ENCODE results near the gene SCN3A. TPM values are rescaled to one million over a fixed set of nuclear protein-coding genes. Genes with fewer than 3 reads are reported as not detected.

SCN3A gene
- total and polyA plus RNA-seq, 9 of the 15 experiments (the other 6 are each of a cell fraction or from before 2014, with no cell fraction given), result not detected

DNA sequence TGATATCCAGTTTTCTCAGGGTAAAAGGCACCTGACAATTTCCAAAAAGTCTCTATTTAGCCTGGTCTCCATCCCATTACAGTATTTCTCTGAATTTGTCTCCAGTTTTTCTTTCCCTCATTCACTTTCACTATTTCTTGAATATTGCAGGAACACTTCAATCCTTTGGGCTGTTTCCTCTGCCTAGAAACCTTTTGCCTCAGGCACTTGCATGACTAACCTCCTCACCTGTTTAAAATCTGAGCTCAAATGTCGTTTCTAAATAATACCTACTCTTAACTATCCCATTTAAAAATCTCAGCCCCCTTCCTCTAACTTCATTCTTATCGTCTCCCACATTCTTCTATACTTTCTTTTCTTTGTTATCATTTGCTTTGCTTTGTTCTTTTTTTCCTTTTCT lies 44.4 kb upstream of the SCN3A start (continued):
- no peak for TF ChIP-seq ELF1 (tag; IDR thresholded peaks at IDR 0.05)
- TF ChIP-seq ZNF445 (CRISPR knock-in tag; IDR thresholded peaks at IDR 0.05; ENCODE audit: low read depth), result no peak
- TF ChIP-seq BCLAF1 (IDR thresholded peaks at IDR 0.05; ENCODE audit: borderline replicate concordance in 1 of 2, control insufficient read depth in 1 of 2, low read depth in 2 of 2, low read length in 1 of 2), result no peak
- TF ChIP-seq, protein P1, sequence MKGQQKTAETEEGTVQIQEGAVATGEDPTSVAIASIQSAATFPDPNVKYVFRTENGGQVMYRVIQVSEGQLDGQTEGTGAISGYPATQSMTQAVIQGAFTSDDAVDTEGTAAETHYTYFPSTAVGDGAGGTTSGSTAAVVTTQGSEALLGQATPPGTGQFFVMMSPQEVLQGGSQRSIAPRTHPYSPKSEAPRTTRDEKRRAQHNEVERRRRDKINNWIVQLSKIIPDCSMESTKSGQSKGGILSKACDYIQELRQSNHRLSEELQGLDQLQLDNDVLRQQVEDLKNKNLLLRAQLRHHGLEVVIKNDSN (CRISPR knock-in tag; IDR thresholded peaks at IDR 0.05), result no peak
- TF ChIP-seq, protein P2, sequence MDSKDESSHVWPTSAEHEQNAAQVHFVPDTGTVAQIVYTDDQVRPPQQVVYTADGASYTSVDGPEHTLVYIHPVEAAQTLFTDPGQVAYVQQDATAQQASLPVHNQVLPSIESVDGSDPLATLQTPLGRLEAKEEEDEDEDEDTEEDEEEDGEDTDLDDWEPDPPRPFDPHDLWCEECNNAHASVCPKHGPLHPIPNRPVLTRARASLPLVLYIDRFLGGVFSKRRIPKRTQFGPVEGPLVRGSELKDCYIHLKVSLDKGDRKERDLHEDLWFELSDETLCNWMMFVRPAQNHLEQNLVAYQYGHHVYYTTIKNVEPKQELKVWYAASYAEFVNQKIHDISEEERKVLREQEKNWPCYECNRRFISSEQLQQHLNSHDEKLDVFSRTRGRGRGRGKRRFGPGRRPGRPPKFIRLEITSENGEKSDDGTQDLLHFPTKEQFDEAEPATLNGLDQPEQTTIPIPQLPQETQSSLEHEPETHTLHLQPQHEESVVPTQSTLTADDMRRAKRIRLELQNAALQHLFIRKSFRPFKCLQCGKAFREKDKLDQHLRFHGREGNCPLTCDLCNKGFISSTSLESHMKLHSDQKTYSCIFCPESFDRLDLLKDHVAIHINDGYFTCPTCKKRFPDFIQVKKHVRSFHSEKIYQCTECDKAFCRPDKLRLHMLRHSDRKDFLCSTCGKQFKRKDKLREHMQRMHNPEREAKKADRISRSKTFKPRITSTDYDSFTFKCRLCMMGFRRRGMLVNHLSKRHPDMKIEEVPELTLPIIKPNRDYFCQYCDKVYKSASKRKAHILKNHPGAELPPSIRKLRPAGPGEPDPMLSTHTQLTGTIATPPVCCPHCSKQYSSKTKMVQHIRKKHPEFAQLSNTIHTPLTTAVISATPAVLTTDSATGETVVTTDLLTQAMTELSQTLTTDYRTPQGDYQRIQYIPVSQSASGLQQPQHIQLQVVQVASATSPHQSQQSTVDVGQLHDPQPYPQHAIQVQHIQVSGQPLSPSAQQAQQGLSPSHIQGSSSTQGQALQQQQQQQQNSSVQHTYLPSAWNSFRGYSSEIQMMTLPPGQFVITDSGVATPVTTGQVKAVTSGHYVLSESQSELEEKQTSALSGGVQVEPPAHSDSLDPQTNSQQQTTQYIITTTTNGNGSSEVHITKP (IDR thresholded peaks at IDR 0.05; ENCODE audit: partially characterized antibody), result no peak
- no peak for TF ChIP-seq DLX4 (CRISPR knock-in tag; IDR thresholded peaks at IDR 0.05)
